Mesangial cell (primary cell): ENCODE data around the gene USP34. TPM values are rescaled to one million over a fixed set of nuclear protein-coding genes. Genes with fewer than 3 reads are reported as not detected.

Experiments used
- total RNA-seq: library from RNA; depleted of rRNA; stranded (reverse); fragments of >200 nt; gene quantifications from 2 replicates; pipeline ENCODE4 v1.2.3, GENCODE V29; 2015

USP34 gene
- 55.6 and 56.4 TPM in 2 replicates for total RNA-seq

DNA sequence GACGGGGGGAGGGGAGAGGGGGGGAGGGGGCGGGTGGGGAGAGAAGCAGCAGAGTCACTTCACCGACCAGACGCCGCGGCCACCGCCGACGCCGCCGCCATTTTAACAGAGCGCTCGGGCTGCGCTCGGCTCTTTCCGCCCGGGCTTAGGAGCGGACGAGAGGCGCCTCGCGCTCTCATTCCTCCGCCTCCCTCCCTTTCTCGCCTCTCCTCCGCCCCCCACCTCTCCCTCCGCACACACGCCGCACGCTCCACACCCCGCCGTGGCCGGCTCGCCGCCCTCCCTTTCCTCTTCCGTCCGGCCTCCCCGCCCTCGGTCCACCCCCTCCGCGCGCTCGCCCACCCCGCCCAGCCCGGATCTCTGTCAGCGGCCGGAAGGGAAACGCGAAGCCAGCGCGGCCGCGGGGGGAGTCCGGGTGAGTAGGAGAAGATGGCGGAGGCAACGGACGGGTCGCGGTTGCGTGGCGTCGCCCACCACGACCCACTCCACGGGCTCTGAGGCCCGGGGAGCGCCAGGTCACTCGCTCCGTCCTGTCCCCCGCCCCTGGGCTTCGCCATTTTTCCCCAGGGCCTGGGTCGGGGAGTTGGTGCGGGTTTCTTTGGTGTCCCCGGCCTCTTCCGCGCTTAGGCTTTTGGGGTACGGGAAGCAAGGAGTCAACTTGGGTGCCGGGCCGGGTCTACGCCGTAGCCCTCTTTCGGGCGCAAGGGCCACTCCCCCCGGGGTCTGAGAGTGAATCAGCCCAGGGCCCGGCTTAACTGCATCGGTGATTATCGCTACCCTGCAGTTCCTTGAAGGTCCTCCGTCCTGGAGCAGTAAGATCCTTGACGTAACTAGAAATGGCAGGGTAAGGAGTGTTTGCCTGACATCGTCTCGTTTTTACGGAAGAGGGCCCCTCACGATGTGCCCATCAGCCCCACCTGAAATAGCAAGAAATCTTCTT, at the start of gene USP34:
Gene USP34, minus strand, starts transcription at position 123 of the 940 bp plus-strand sequence. CDS start 395 bp downstream, outside the sequence.

DNA sequence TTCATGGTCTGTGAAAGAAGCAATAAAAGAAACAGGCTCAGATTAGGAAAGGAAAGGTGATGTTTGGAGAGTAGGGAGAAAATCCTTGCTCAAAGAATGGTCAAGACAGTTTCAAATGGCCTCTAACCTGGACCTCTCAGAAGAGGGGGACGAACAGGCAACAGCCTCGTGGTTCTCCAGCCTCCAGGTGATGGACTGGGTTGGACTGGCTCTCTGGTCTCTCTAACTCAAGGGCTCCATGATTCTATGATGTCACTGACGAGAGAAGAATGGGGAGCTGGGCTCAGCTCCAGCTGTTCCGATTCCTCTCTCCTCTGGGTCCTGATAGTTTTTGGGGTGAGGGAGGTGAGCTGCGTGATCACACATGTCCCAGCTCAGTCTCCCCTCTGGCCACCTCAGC, 309.0 kb downstream of the USP34 start, which contains the start of gene C2orf74:
Gene C2orf74, plus strand, starts transcription at position 301 of the 400 bp plus-strand sequence. CDS start 327 bp downstream, outside the sequence.

Other genes starting within 250 kb of the USP34 start
- 49.8 and 96.8 TPM in 2 replicates for gene XPO1, start 67.3 kb upstream of the USP34 start, total RNA-seq